OCI-LY7 (cell line): Measurements from ENCODE around the gene PCBP3. TPM values are rescaled to one million over a fixed set of nuclear protein-coding genes. Genes with fewer than 3 reads are reported as not detected.

Source experiments
- BruUV-seq: library from RNA; stranded (reverse); fragments of 400-500 nt; replicated peaks from 2 replicates; lab custom pipeline; 2021; lab: Mats Ljungman, UMichigan
- CTCF ChIA-PET: fragments of 300-600 bp; sonication (Branson Sonifier 250); formaldehyde crosslinking; loops from one replicate; lab custom pipeline; 2022; ENCODE audit warnings: antibody characterized with exemption; ENCODE audit not compliant: unreplicated experiment; lab: Charles Lee
- POLR2A ChIA-PET: fragments of 300-600 bp; sonication (Branson Sonifier 250); formaldehyde crosslinking; loops from one replicate; lab custom pipeline; 2022; ENCODE audit warnings: antibody characterized with exemption; lab: Charles Lee
- DNase-seq: peaks from one replicate; pipeline ENCODE4 v3.0.0-alpha.2; 2015; ENCODE audit warnings: low spot score
- H2AFZ ChIP-seq: fragments of 200-600 bp; sonication (generic), shearing (Covaris generic); 2 replicates; pipeline ENCODE4 v1.6.1; 2014; ENCODE audit warnings: mild to moderate bottlenecking, antibody characterized with exemption, low read length, moderate library complexity
- H3K27ac ChIP-seq: fragments of 200-600 bp; sonication (generic); 2 replicates; pipeline ENCODE4 v1.5.1; 2014; ENCODE audit warnings: mixed run types, low read depth, mild to moderate bottlenecking, moderate library complexity, low read length, inconsistent platforms; ENCODE audit not compliant: poor library complexity, severe bottlenecking
- H3K36me3 ChIP-seq: fragments of 200-600 bp; sonication (generic); 2 replicates; pipeline ENCODE4 v1.6.1; 2014; ENCODE audit warnings: mild to moderate bottlenecking, antibody characterized with exemption, low read length, moderate library complexity, mixed read lengths; ENCODE audit not compliant: insufficient read depth
- H3K4me1 ChIP-seq: fragments of 200-600 bp; sonication (generic); 2 replicates; pipeline ENCODE4 v1.5.1; 2014; ENCODE audit warnings: mild to moderate bottlenecking, low read length; ENCODE audit not compliant: insufficient read depth, poor library complexity, severe bottlenecking
- H3K4me2 ChIP-seq: fragments of 200-600 bp; sonication (generic); 2 replicates; pipeline ENCODE4 v1.6.1; 2014; ENCODE audit warnings: mild to moderate bottlenecking, low read length
- H3K4me3 ChIP-seq: fragments of 200-600 bp; sonication (generic); 2 replicates; pipeline ENCODE4 v1.5.1; 2014; ENCODE audit warnings: mild to moderate bottlenecking, low read depth, low read length; ENCODE audit not compliant: poor library complexity, severe bottlenecking
- H3K79me2 ChIP-seq: fragments of 200-600 bp; sonication (generic); 2 replicates; pipeline ENCODE4 v1.6.1; 2016; ENCODE audit warnings: low read depth, mild to moderate bottlenecking, low read length, moderate library complexity, mixed read lengths; ENCODE audit not compliant: insufficient read depth
- H3K9me2 ChIP-seq: fragments of 200-600 bp; sonication (generic); 2 replicates; pipeline ENCODE4 v1.6.1; 2016; ENCODE audit warnings: mild to moderate bottlenecking, low read length, mixed read lengths; ENCODE audit not compliant: insufficient read depth
- H3K9me3 ChIP-seq: fragments of 200-600 bp; sonication (generic); 2 replicates; pipeline ENCODE4 v1.6.1; 2014; ENCODE audit warnings: mild to moderate bottlenecking, mixed run types, low read length, mixed read lengths
- H4K20me1 ChIP-seq: fragments of 200-600 bp; sonication (generic); 2 replicates; pipeline ENCODE4 v1.6.1; 2014; ENCODE audit warnings: mild to moderate bottlenecking, antibody characterized with exemption, low read length, moderate library complexity, mixed read lengths; ENCODE audit not compliant: insufficient read depth
- EZH2phosphoT487 ChIP-seq: fragments of 200-600 bp; sonication (generic); IDR thresholded peaks from 2 replicates; pipeline ENCODE4 v1.6.1; 2018; ENCODE audit warnings: low read depth, borderline replicate concordance, mild to moderate bottlenecking, mixed run types, antibody characterized with exemption, low read length, moderate library complexity, mixed read lengths
- intact Hi-C: fragments of 100-400 bp; cut with micrococcal nuclease; formaldehyde crosslinking; loops from one replicate; pipeline ENCODE4 v1.10.0; 2022; ENCODE audit not compliant: unreplicated experiment
- total RNA-seq, 2 experiments: library from RNA; depleted of rRNA in 1 of 2; stranded (reverse); fragments of >200 nt in 1 of 2; shearing (Covaris generic) in 1 of 2; gene quantifications; 2 replicates each; pipeline ENCODE4 v1.2.3, GENCODE V29; 2014 to 2022
- TF ChIP-seq, protein P1 (sequence below): fragments of 200-600 bp; sonication (generic); conservative IDR thresholded peaks from 2 replicates; pipeline ENCODE4 v1.5.1; 2014; ENCODE audit warnings: mild to moderate bottlenecking, antibody characterized with exemption, low read length, moderate library complexity, mixed read lengths

PCBP3 gene
- total RNA-seq, 2 experiments from 2014 or later: 0.61 TPM; not detected in 1

DNA sequence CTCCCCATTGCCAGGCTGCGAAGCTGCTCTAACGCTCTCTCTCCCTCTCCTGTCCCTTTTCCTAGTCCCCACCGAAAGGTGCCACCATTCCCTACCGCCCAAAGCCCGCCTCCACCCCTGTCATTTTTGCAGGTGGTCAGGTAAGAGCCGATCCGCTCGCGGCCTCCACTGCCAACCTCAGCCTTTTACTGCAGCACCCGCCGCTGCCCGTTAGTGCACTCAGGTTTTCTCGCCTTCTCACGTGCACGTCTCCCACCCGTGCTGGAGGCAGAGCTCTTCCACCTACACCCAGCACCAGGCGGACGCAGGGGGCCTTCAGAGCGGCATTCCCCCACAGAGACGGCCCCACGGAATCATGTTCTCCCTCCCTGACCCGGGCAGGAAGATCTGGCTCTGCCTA is 270.4 kb downstream of the PCBP3 start:
- CTCF ChIA-PET: no interaction called here

DNA sequence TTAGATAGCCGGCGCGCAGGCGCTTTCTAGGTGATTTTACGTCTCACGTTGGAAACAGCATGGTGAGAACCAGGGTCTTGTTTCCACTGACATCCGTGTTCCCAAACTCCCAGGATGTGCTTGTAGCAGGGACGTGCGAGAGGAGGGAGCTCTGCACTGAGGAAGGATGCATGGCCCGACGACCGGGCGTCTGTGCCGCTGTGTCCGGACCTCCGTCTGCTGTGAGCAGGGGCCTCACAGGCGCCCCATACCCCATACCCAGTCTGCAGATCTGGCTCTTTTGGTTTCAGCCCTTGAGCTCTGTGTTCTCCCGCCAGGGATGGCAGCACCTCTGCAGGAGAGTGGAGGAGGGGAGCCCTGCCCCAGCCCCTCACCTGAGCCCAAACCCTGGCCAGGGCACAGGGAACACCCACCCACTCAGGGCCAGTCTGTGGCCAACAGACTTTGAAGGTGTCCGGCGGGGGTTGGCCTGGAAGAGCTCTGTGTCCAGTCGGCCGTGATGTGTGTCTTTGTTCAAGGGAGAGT is 270.9 kb downstream of the PCBP3 start:
- no peaks in the 10 kb centered on the region for H3K4me1 ChIP-seq
- no peak overlapping the region for H3K4me3 ChIP-seq
- no peaks in the 10 kb centered on the region for H3K79me2 ChIP-seq
- H3K27ac ChIP-seq: no peak overlapping the region
- H2AFZ ChIP-seq: no peak overlapping the region
- H3K9me3 ChIP-seq: no peaks in the 10 kb centered on the region
- H4K20me1 ChIP-seq: no peaks in the 10 kb centered on the region
- no TSS peak for BruUV-seq
- DNase-seq: no peak
- H3K9me2 ChIP-seq: no peaks in the 10 kb centered on the region
- H3K4me2 ChIP-seq: no peak overlapping the region
- TF ChIP-seq, protein P1, sequence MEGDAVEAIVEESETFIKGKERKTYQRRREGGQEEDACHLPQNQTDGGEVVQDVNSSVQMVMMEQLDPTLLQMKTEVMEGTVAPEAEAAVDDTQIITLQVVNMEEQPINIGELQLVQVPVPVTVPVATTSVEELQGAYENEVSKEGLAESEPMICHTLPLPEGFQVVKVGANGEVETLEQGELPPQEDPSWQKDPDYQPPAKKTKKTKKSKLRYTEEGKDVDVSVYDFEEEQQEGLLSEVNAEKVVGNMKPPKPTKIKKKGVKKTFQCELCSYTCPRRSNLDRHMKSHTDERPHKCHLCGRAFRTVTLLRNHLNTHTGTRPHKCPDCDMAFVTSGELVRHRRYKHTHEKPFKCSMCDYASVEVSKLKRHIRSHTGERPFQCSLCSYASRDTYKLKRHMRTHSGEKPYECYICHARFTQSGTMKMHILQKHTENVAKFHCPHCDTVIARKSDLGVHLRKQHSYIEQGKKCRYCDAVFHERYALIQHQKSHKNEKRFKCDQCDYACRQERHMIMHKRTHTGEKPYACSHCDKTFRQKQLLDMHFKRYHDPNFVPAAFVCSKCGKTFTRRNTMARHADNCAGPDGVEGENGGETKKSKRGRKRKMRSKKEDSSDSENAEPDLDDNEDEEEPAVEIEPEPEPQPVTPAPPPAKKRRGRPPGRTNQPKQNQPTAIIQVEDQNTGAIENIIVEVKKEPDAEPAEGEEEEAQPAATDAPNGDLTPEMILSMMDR: no peak
- no peak for TF ChIP-seq EZH2phosphoT487
- ChIA-PET CTCF (no interaction called here), POLR2A (interaction anchor here (0.5 kb wide), 1 partner anchor 855 kb away, joined by 4 read pairs; no protein-coding TSS in a partner anchor)
- intact Hi-C loops: no loop called here
- H3K36me3 ChIP-seq: no peaks in the 10 kb centered on the region

More for the DNA sequence above, 270.4 kb downstream of the PCBP3 start:
- Histone ChIP-seq H3K9me3 (no peaks in the 10 kb centered on the region), H3K4me3 (no peak overlapping the region), H3K4me2 (no peak overlapping the region), H3K36me3 (no peaks in the 10 kb centered on the region), H3K9me2 (no peaks in the 10 kb centered on the region), H3K4me1 (no peaks in the 10 kb centered on the region), H2AFZ (no peak overlapping the region), H3K27ac (no peak overlapping the region), H4K20me1 (no peaks in the 10 kb centered on the region), H3K79me2 (no peaks in the 10 kb centered on the region)
- intact Hi-C loops: no loop called here
- TF ChIP-seq EZH2phosphoT487: no peak
- TF ChIP-seq, protein P1: no peak
- POLR2A ChIA-PET: no interaction called here
- DNase-seq: no peak
- BruUV-seq: no TSS peak

DNA sequence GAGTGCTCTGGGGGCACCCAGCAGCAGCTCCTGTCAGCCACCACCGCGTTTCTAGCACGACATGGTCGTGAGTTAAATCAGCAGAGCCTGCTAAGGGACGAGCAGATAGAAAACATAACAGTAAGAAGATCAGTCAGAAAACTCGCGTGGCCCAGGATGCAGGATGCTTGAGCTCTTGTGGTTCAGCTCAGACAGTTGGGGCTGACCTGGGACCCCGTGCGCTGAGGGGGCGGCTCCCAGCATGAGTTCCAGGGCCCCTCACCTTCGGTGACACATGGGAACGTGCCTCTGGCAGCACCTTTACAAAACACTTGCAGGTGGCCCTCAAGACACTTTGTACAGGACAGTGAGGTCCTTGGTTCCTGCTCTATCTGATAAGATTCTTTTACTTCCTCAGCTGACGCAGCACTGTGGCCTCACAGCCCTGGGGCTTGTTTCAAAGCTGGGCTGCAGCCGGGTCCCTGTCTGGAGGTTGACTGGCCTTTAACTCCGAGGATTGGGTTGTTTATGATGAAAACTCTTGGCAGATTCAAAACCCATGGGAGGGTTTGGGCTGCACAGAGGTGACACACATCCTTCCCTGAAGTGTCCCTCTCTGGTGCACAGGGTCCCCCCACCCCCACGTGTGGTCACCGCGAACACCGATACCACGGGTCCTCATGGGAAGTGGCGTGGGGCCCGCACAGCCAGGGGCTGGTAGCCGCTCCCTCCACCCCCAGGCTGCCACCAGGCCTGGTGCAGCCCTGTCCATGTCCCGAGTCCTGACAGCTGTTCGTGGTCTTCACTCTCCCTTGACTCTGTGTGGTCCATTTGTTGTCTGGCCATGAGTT is 272.7 kb downstream of the PCBP3 start:
- Histone ChIP-seq H3K79me2 (no peaks in the 10 kb centered on the region), H3K9me3 (no peaks in the 10 kb centered on the region), H3K9me2 (no peaks in the 10 kb centered on the region), H3K36me3 (no peaks in the 10 kb centered on the region), H3K4me2 (no peak overlapping the region), H3K4me3 (no peak overlapping the region), H3K27ac (no peak overlapping the region), H3K4me1 (no peaks in the 10 kb centered on the region), H2AFZ (no peak overlapping the region), H4K20me1 (no peaks in the 10 kb centered on the region)
- CTCF ChIA-PET: no interaction called here
- POLR2A ChIA-PET: no interaction called here
- DNase-seq: no peak
- TF ChIP-seq, protein P1: no peak
- no peak for TF ChIP-seq EZH2phosphoT487
- intact Hi-C loops: no loop called here
- BruUV-seq: no TSS peak
